Erythroblast (primary cell): Measurements from ENCODE around the gene BDKRB1.

Source experiments
- GATA1 ChIP-seq: IDR thresholded peaks from 2 replicates; pipeline ENCODE4 v1.6.1; 2011; ENCODE audit warnings: low read depth, mild to moderate bottlenecking, control low read depth, low read length, moderate library complexity
- POLR2A ChIP-seq: IDR thresholded peaks from 2 replicates; pipeline ENCODE4 v1.6.1; 2011; ENCODE audit warnings: mild to moderate bottlenecking, low read length

- TF ChIP-seq POLR2A (no peak), GATA1 (no peak)
Measured at GRCh38 chr14:96231526-96232130, 24.4 kb upstream of the BDKRB1 start.
